ENCODE data around the gene JAZF1. TPM values are rescaled to one million over a fixed set of nuclear protein-coding genes. Genes with fewer than 3 reads are reported as not detected.
A peak's percentile ranks its signal among the peaks of the same experiment; 100 is the strongest.
"Not testable (repeated sequence)": the region's sequence is repeated elsewhere in the genome, so short reads cannot be mapped to it uniquely, and the experiment has no call there.

Gene JAZF1
- total RNA-seq, 2 experiments from 2014 or later, result 2.1 to 2.8 TPM

GRCh38 chr7:27899601-27900000 is 281.0 kb downstream of the JAZF1 start:
- DNase-seq, result peak; percentile 67
- Mint-ChIP-seq H3K4me3 (no peak overlapping the region), H3K9me3 (ENCODE audit: low read depth) (no peaks in the 10 kb centered on the region), H3K27ac (peak overlapping the region; percentile 79), H3K36me3 (no peaks in the 10 kb centered on the region), H3K4me1 (peaks cover 42% of the 10 kb centered on the region), H3K27me3 (no peaks in the 10 kb centered on the region)
- CTCF ChIA-PET, result interaction anchor here (1.0 to 1.6 kb wide), 2 partner anchors 22 to 121 kb away, joined by 3 to 6 read pairs; no protein-coding TSS in a partner anchor
- peak; percentile 68 for ATAC-seq

DNA sequence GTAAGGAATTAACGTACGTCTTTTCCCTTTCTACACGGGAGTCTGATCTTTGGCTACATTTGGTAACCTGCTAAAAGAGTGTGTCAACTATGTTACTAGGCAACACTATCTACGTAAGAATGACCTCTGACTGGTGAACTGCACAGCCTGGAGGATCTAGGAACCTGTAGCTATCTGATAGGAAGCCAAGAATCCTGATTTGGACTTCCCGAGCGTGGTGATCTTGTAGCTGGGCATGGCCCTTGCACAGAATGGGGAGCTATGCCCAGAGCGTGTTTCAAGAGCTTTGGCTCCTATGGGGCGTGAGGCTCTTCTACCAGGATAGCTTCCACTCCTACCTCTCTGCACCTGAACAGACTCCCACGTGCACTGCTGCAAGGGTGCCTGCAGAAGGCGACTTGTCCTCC is 283.2 kb downstream of the JAZF1 start:
- Mint-ChIP-seq H3K4me3 (no peak overlapping the region), H3K36me3 (no peaks in the 10 kb centered on the region), H3K27ac (no peak overlapping the region), H3K9me3 (ENCODE audit: low read depth) (no peaks in the 10 kb centered on the region), H3K27me3 (peaks cover 2% of the 10 kb centered on the region), H3K4me1 (peaks cover 42% of the 10 kb centered on the region)
- CTCF ChIA-PET, result no interaction called here
- DNase-seq (no peak), ATAC-seq (no peak)

DNA sequence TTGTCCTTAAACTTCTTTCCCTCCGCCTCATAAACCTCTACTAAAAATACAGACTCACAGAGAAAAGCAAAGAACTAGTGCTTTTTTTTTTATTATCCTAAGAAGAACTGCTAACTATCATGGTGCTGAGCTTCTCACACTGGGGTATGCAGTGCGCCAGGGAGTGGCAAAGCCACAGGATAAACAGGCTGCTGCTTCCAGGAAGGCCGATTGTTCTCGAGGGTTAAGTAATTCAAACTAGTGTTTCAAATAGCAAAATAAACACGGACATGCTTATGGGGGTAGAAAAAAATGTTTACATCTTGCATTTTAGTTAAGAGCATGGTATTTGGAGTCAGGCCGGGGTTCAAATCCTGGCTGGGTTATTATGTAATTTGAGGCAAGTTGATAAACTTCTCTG is 283.6 kb downstream of the JAZF1 start:
- Mint-ChIP-seq H3K4me1 (peaks cover 42% of the 10 kb centered on the region), H3K36me3 (no peaks in the 10 kb centered on the region), H3K27ac (no peak overlapping the region), H3K4me3 (no peak overlapping the region), H3K27me3 (peaks cover 2% of the 10 kb centered on the region), H3K9me3 (ENCODE audit: low read depth) (no peaks in the 10 kb centered on the region)
- ATAC-seq, result no peak
- CTCF ChIA-PET, result no interaction called here
- no peak for DNase-seq

GRCh38 chr7:27895551-27895950 is 285.0 kb downstream of the JAZF1 start:
- no peak overlapping the region for H3K4me3 Mint-ChIP-seq
- peaks cover 30% of the 10 kb centered on the region for H3K4me1 Mint-ChIP-seq
- H3K9me3 Mint-ChIP-seq (ENCODE audit: low read depth), result no peaks in the 10 kb centered on the region
- CTCF ChIA-PET, result interaction anchor here (0.9 kb wide), 2 partner anchors 25 to 125 kb away, joined by 3 to 5 read pairs; no protein-coding TSS in a partner anchor
- H3K27me3 Mint-ChIP-seq, result peaks cover 2% of the 10 kb centered on the region
- DNase-seq, result no peak
- no peak overlapping the region for H3K27ac Mint-ChIP-seq
- no peaks in the 10 kb centered on the region for H3K36me3 Mint-ChIP-seq
- no peak for ATAC-seq

DNA sequence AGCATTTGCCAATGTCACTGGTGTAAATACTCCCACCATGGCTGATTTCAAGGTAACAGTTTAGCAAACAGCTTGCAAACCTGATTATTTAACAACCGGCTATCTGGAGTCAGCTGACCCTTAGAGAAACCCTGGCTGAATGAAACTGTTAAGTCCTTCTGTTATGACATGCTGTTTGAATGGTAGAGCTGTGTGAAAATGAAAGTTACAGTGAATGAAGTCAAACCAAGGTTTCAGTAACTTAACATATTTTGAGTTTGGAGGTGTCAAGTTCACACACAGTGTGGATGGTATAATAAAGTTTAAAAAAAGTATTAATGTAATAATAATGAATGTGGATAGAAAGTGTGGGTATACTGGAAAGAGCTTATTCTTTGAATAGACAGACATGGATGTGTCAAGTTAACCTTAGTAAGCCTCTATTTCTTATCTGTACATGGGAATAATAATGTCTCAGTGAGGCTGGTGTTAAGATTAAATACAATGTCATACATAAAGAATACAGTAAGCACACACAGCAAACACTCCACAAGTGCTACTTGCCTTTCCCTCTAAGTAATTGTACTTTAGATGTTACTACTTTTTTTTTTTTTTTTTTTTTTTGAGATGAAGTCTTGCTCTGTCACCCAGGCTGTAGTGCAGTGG is 290.3 kb downstream of the JAZF1 start:
- Mint-ChIP-seq H3K9me3 (ENCODE audit: low read depth) (no peaks in the 10 kb centered on the region), H3K4me3 (no peak overlapping the region), H3K27ac (peak overlapping the region; percentile 2), H3K36me3 (no peaks in the 10 kb centered on the region), H3K4me1 (peaks cover 10% of the 10 kb centered on the region), H3K27me3 (peaks cover 2% of the 10 kb centered on the region)
- CTCF ChIA-PET, result interaction anchor here (0.7 to 1.2 kb wide), 3 partner anchors 14 to 61 kb away, joined by 3 read pairs; no protein-coding TSS in a partner anchor
- peak; percentile 80 for ATAC-seq
- DNase-seq, result no peak

GRCh38 chr7:27889800-27890199 is 290.8 kb downstream of the JAZF1 start:
- Mint-ChIP-seq H3K4me1 (peaks cover 8% of the 10 kb centered on the region), H3K27ac (no peak overlapping the region), H3K9me3 (ENCODE audit: low read depth) (no peaks in the 10 kb centered on the region), H3K36me3 (no peaks in the 10 kb centered on the region), H3K4me3 (no peak overlapping the region), H3K27me3 (peaks cover 2% of the 10 kb centered on the region)
- CTCF ChIA-PET, result interaction anchor here (0.7 to 1.2 kb wide), 2 partner anchors 15 to 61 kb away, joined by 3 read pairs; no protein-coding TSS in a partner anchor
- ATAC-seq, result no peak
- no peak for DNase-seq

DNA sequence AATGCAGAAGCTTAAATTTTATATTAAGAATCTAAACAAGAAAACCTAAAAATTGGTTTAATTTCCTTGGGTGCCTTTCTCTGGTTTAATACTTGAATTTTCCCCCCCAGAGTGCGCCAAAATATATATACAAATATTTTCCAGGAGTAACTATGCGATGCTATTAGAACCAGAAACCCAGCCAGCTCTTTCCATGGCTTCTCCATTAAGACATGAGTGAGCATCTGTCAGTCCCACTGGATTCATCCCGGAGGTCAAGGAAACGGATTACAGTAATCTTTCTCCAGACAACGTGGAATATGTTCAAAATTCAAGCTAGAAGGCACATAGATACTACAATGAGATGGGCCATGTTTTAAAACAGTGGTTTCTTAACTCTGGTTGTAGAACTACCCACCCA is 291.9 kb downstream of the JAZF1 start:
- DNase-seq (no peak), ATAC-seq (no peak)
- CTCF ChIA-PET, result interaction anchor here (1.0 kb wide), 1 partner anchor 12 kb away, joined by 3 read pairs; no protein-coding TSS in a partner anchor
- peaks cover 2% of the 10 kb centered on the region for H3K27me3 Mint-ChIP-seq
- no peak overlapping the region for H3K4me3 Mint-ChIP-seq
- peaks cover 8% of the 10 kb centered on the region for H3K4me1 Mint-ChIP-seq
- H3K27ac Mint-ChIP-seq, result no peak overlapping the region
- H3K9me3 Mint-ChIP-seq (ENCODE audit: low read depth), result no peaks in the 10 kb centered on the region
- no peaks in the 10 kb centered on the region for H3K36me3 Mint-ChIP-seq

- CTCF ChIA-PET; H3K36me3 Mint-ChIP-seq; H3K4me3 Mint-ChIP-seq; DNase-seq; H3K9me3 Mint-ChIP-seq (ENCODE audit: low read depth); H3K4me1 Mint-ChIP-seq; H3K27ac Mint-ChIP-seq; H3K27me3 Mint-ChIP-seq; ATAC-seq: not testable (repeated sequence)
These were observed 293.9 kb downstream of the JAZF1 start for GRCh38 chr7:27886710-27887109.

DNA sequence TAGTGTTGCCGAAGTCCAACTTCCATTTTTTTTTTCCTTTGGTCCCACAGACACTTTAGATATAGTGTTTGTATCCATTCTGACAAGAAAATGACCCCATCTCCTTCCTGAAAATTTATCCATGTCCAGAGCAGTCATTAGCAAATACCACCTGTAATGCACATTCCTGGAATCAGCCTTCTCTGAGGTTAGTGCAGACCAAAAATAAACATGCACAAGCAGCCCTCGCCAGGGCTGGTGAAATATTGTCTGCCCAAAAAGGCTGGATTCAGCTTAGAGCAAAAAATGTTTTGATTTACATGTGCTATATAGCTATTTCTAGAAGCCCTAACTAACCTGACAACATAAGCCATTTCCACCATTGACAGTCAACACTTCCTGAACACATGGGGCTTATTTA is 294.9 kb downstream of the JAZF1 start:
- Mint-ChIP-seq H3K27ac (no peak overlapping the region), H3K9me3 (ENCODE audit: low read depth) (no peaks in the 10 kb centered on the region), H3K27me3 (no peaks in the 10 kb centered on the region), H3K36me3 (no peaks in the 10 kb centered on the region), H3K4me3 (no peak overlapping the region), H3K4me1 (peaks cover 8% of the 10 kb centered on the region)
- DNase-seq, result no peak
- CTCF ChIA-PET, result no interaction called here
- ATAC-seq, result no peak

- CTCF ChIA-PET, result no interaction called here
- ATAC-seq, result no peak
- Mint-ChIP-seq H3K9me3 (ENCODE audit: low read depth) (no peaks in the 10 kb centered on the region), H3K4me3 (no peak overlapping the region), H3K27me3 (no peaks in the 10 kb centered on the region), H3K36me3 (no peaks in the 10 kb centered on the region), H3K27ac (no peak overlapping the region), H3K4me1 (no peaks in the 10 kb centered on the region)
- DNase-seq, result no peak
These were observed 296.9 kb downstream of the JAZF1 start for GRCh38 chr7:27883696-27884095.

DNA sequence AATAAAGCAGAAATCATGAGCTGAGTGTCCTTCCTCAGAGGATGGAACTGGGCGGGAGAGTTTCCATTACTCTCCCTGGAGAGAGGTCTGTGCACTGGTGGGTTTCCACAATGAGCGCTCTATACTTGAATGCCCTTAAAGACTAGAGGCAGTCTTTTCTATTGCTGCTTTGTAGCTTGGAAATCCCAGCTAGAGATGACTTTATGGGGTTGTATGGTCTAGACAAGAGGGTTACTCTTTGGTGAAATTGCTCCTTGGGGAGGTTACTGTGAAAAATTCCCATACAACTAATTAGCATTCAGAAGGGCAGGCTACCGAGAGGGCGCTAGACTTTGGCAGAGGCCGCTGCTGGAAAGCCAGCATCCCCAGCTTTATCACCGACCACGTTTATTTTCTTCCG is 303.8 kb downstream of the JAZF1 start:
- no peaks in the 10 kb centered on the region for H3K27me3 Mint-ChIP-seq
- peaks cover 5% of the 10 kb centered on the region for H3K4me1 Mint-ChIP-seq
- H3K27ac Mint-ChIP-seq, result no peak overlapping the region
- no peak overlapping the region for H3K4me3 Mint-ChIP-seq
- ATAC-seq (no peak), DNase-seq (no peak)
- H3K9me3 Mint-ChIP-seq (ENCODE audit: low read depth), result no peaks in the 10 kb centered on the region
- CTCF ChIA-PET, result interaction anchor here (1.5 kb wide), 1 partner anchor 12 kb away, joined by 3 read pairs; no protein-coding TSS in a partner anchor
- no peaks in the 10 kb centered on the region for H3K36me3 Mint-ChIP-seq

GRCh38 chr7:27875832-27876231 is 304.8 kb downstream of the JAZF1 start:
- Mint-ChIP-seq H3K9me3 (ENCODE audit: low read depth) (no peaks in the 10 kb centered on the region), H3K36me3 (no peaks in the 10 kb centered on the region), H3K27ac (no peak overlapping the region), H3K4me3 (no peak overlapping the region), H3K27me3 (no peaks in the 10 kb centered on the region), H3K4me1 (peaks cover 5% of the 10 kb centered on the region)
- CTCF ChIA-PET, result no interaction called here
- no peak for DNase-seq
- no peak for ATAC-seq

DNA sequence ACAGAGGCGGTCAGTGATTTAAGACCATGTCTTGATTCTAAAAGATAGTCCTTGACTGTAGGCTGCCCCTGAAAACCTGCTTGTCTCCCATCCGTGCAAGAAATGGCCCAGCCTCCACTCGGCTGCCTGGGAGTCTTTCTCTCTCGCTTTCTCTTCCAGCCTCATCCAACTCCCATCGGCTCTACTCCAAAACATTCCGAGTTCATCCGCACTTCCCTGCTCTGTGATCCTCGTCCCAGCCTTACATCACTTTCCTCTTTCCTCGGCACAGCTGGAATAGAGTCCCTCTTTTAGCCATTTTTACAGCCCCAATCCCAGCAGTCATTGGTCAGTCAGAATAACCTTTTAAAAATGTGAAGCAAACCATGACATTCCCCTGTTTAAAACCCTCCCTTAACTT is 305.5 kb downstream of the JAZF1 start:
- DNase-seq (no peak), ATAC-seq (no peak)
- H3K9me3 Mint-ChIP-seq (ENCODE audit: low read depth), result no peaks in the 10 kb centered on the region
- H3K4me3 Mint-ChIP-seq, result no peak overlapping the region
- CTCF ChIA-PET, result no interaction called here
- no peaks in the 10 kb centered on the region for H3K36me3 Mint-ChIP-seq
- no peaks in the 10 kb centered on the region for H3K27me3 Mint-ChIP-seq
- no peak overlapping the region for H3K27ac Mint-ChIP-seq
- peaks cover 5% of the 10 kb centered on the region for H3K4me1 Mint-ChIP-seq

All from activated CD8-positive, alpha-beta memory T cell treated with anti-CD3 and anti-CD28 coated beads, Interleukin-2, amount 10 ng/mL, durations not matched to agents 7 days and 5 days (primary cell).